Cardiac fibroblast (primary cell): Measurements from ENCODE around the gene SPNS2.

Experiments
- DNase-seq, 2 donors: peaks; one replicate each; pipeline versions ENCODE4 v3.0.0 to v3.0.0-alpha.2; 2010; ENCODE audit warnings: low read depth in 2 of 2
- H3K4me3 ChIP-seq, 2 donors: replicated peaks in 1 of 2; 1 replicate in 1 of 2; 2 replicates in 1 of 2; pipeline ENCODE4 v1.5.1; 2011; ENCODE audit warnings: low read depth in 2 of 2, low read length in 2 of 2, mild to moderate bottlenecking in 2 of 2, moderate library complexity in 1 of 2
- CTCF ChIP-seq: IDR thresholded peaks from one replicate; pipeline ENCODE4 v1.5.1; 2011; ENCODE audit warnings: low read depth, mild to moderate bottlenecking, low read length, inconsistent platforms

SPNS2 gene

GRCh38 chr17:4498461-4499397 is at the start of gene SPNS2:
SPNS2 (plus strand) TSS chr17:4498881; CDS start chr17:4499048, 167 bp downstream.
- DNase-seq, result peak; percentile 33 to 42
- no peak for TF ChIP-seq CTCF
- H3K4me3 ChIP-seq, result peak within 1 kb of the TSS in 1 of 2 donors; percentile 13

- no peak for TF ChIP-seq CTCF
- DNase-seq, result no peak
- H3K4me3 ChIP-seq, result no peak overlapping the region
These were observed 48.9 kb upstream of the SPNS2 start for GRCh38 chr17:4449736-4450135.

GRCh38 chr17:4450710-4451316 is 47.9 kb upstream of the SPNS2 start:
- H3K4me3 ChIP-seq, result no peak overlapping the region
- TF ChIP-seq CTCF, result no peak
- no peak for DNase-seq

GRCh38 chr17:4453812-4454591 is 44.7 kb upstream of the SPNS2 start:
- no peak overlapping the region for H3K4me3 ChIP-seq
- no peak for TF ChIP-seq CTCF
- no peak for DNase-seq

- H3K4me3 ChIP-seq, result no peak overlapping the region
- no peak for TF ChIP-seq CTCF
- DNase-seq, result no peak
These were observed 38.0 kb upstream of the SPNS2 start for GRCh38 chr17:4460661-4461060.

GRCh38 chr17:4463818-4464476 is 34.7 kb upstream of the SPNS2 start:
- no peak for DNase-seq
- TF ChIP-seq CTCF, result no peak
- no peak overlapping the region for H3K4me3 ChIP-seq
